Natural killer cell treated with Interleukin-12 subunit alpha and Interleukin-12 subunit beta and Interleukin-15 and Interleukin-18, amount 100 ng/mL, for 72 hours (primary cell): ENCODE data around the gene FHIT. TPM values are rescaled to one million over a fixed set of nuclear protein-coding genes. Genes with fewer than 3 reads are reported as not detected.
"Not testable (repeated sequence)": the region's sequence is repeated elsewhere in the genome, so short reads cannot be mapped to it uniquely, and the experiment has no call there.

ENCODE experiments used
- ATAC-seq, 2 donors: fragments of 150-1000 bp; cut with Tn5 transposase in 1 of 2; sonication (Bioruptor Pico), chemical (Tn5 transposase) in 1 of 2; 2 replicates each; pipeline ENCODE4 v1.10.0; 2021
- DNase-seq: peaks from one replicate; pipeline ENCODE4 v3.0.0; 2022; ENCODE audit warnings: low spot score
- H3K27ac Mint-ChIP-seq, 2 donors: 1 replicate in 1 of 2; 2 replicates in 1 of 2; pipeline ENCODE4 v1.8.0; 2022; ENCODE audit warnings: mixed read lengths in 2 of 2, mild to moderate bottlenecking in 1 of 2, moderate library complexity in 1 of 2
- H3K27me3 Mint-ChIP-seq, 2 donors: 1 replicate in 1 of 2; 2 replicates in 1 of 2; pipeline ENCODE4 v1.8.0; 2022; ENCODE audit warnings: mixed read lengths in 2 of 2
- H3K36me3 Mint-ChIP-seq: one replicate; pipeline ENCODE4 v1.8.0; 2022; ENCODE audit warnings: mixed read lengths
- H3K4me1 Mint-ChIP-seq, 2 donors: 1 replicate in 1 of 2; 2 replicates in 1 of 2; pipeline ENCODE4 v1.8.0; 2022; ENCODE audit warnings: low read depth in 2 of 2, mixed read lengths in 2 of 2, mild to moderate bottlenecking in 1 of 2
- H3K4me3 Mint-ChIP-seq: one replicate; pipeline ENCODE4 v1.8.0; 2022; ENCODE audit warnings: mixed read lengths
- H3K9me3 Mint-ChIP-seq: 2 replicates; pipeline ENCODE4 v1.8.0; 2022; ENCODE audit warnings: mixed read lengths
- total RNA-seq, 2 donors: library from RNA; stranded (reverse); gene quantifications; one replicate each; pipeline ENCODE4 v1.2.3, GENCODE V29; 2022

Gene FHIT
- total RNA-seq, 2 donors from 2014 or later, result 2.4 to 3.0 TPM

DNA sequence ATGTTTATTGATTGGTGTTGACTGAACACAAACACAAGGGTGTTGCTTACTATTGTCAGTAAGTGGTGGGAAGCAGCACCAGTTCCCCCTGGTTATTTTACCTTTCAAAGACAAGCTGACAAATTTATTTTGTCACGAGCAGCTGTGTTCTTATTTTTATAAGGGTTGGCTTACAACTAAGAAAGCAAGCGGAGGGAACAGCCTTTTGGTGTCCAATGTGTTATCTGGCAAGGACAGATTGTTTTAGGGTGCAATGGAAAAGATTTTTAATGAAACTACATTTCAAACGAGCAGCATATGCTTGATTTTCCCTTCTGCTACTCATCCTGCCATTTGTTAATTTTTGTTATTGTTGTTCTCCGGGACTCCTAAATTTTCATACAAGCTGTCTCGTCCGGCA, 1280.9 kb downstream of the FHIT start:
- Mint-ChIP-seq H3K9me3 (peaks cover 7% of the 10 kb centered on the region), H3K4me3 (no peak overlapping the region), H3K27me3 (no peaks in the 10 kb centered on the region), H3K36me3 (peaks cover 6% of the 10 kb centered on the region), H3K4me1 (no peaks in the 10 kb centered on the region), H3K27ac (no peak overlapping the region)
- DNase-seq (no peak), ATAC-seq (no peak)

DNA sequence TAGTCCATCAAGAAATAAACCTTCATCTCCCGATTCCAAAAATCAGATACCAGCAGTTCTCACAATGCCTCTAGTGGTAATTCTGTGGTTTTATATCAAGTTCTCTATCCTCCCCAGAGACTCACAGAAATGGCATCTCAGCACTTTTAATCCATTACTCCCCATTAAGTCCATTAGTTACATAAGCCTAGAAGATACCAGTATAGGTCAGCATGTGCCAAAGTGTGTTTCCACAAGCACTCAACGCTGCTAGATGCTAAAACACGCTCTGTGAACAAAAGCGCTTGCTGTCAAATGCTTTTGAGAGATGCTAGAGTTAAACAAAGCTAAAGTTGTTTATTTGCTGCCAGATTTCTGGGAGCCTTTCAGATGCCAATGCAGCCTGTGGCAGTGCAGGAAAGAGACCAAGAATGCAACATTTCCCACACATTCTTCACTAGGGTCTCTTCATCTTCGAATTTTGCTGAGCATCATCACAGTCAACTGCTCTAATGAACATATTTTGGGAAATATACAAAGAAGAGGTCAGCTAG, 1282.7 kb downstream of the FHIT start:
- peaks cover 6% of the 10 kb centered on the region for H3K36me3 Mint-ChIP-seq
- DNase-seq (no peak), ATAC-seq (no peak)
- H3K27ac Mint-ChIP-seq, result no peak overlapping the region
- peaks cover 7% of the 10 kb centered on the region for H3K9me3 Mint-ChIP-seq
- H3K27me3 Mint-ChIP-seq, result no peaks in the 10 kb centered on the region
- H3K4me1 Mint-ChIP-seq, result no peaks in the 10 kb centered on the region
- H3K4me3 Mint-ChIP-seq, result no peak overlapping the region

DNA sequence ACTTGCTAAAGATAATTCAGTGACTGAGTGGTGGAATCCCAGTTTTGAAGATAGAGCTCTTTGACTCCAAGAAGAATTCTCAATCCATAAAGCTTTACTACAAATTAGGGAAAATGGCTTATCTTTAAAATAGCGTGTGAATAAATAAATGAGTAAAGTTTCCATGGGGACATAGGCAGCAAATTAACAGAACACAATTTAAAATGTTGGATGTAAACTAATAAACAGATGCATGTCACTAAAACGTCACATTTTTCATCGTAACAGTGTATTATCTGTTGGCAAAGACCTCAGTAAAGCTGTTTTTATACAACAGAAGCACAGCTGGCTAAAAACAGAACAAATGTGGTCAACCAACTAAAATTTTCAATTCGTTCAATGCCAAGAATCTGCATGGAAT, 1287.6 kb downstream of the FHIT start:
- Mint-ChIP-seq H3K36me3 (no peaks in the 10 kb centered on the region), H3K4me3 (no peak overlapping the region), H3K27ac (no peak overlapping the region), H3K4me1 (peaks cover 0 to 11% of the 10 kb centered on the region in 2 donors), H3K27me3 (no peaks in the 10 kb centered on the region), H3K9me3 (peaks cover 6% of the 10 kb centered on the region)
- no peak for ATAC-seq
- no peak for DNase-seq

DNA sequence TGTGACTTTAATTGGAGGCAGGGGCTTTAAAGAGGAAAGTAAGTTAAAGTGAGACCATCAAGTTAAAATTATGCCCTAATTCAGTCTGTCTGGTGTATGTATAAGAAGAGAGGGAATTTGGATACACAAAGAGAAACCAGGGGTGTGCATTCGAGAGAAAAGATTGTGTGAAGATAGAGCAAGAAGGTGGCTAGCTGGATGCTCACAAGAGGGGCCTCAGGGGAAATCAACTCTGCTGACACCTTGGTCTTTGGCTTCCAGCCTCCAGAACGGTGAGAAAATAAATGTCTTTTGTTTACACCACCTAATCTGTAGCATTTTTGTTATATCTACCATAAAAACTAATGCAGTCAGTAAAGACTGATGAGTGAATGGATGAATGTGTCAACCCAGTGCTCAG, 1294.1 kb downstream of the FHIT start:
- Mint-ChIP-seq H3K9me3 (peaks cover 17% of the 10 kb centered on the region), H3K27ac (no peak overlapping the region), H3K4me1 (peaks cover 8 to 43% of the 10 kb centered on the region in 2 donors), H3K36me3 (peaks cover 6% of the 10 kb centered on the region), H3K4me3 (no peak overlapping the region), H3K27me3 (peaks cover 0 to 4% of the 10 kb centered on the region in 2 donors)
- ATAC-seq (no peak), DNase-seq (no peak)

DNA sequence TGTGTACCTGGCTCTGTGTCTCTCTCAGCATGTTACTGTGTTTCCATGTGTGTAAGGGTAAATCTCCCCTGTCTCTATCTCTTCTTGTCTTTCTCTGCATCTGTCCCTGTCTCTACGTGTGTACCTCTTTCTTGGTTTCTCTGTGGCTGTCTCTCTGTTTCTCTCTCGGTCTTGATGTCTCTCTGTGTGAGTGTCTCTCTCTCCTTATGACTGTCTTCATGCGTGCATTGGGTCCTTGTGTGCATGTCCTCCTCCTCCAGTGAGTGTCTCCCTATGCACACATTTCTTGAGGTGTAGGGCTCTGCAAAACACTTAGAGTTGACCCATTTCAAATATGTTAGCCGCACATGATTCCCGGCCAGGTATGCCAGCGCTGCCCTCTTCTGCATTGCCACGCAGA, 1298.1 kb downstream of the FHIT start:
- peaks cover 14% of the 10 kb centered on the region for H3K9me3 Mint-ChIP-seq

DNA sequence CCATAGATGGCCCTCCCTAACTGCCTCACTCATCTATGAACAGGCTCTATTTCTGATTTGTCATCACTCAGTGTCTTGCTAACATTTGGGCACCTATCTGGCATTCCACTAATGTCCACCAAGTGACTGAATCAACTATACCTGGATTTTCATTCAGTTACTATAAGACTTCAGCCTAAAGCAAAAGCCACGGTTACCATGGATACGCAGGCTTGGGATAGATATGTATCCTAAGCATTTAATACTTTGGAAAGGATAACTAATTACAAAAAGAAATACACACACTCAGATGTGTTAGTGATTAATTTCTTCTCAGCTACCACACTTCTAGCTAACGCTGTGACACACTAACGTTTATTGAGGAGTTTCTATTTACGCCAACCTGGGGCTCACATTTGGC, 1301.9 kb downstream of the FHIT start:
- Mint-ChIP-seq H3K4me1 (peaks cover 0 to 13% of the 10 kb centered on the region in 2 donors), H3K9me3 (peaks cover 7% of the 10 kb centered on the region), H3K36me3 (peaks cover 4% of the 10 kb centered on the region), H3K4me3 (no peak overlapping the region), H3K27me3 (peaks cover 0 to 9% of the 10 kb centered on the region in 2 donors), H3K27ac (no peak overlapping the region)
- ATAC-seq (no peak), DNase-seq (no peak)

More for the DNA sequence above, 1298.1 kb downstream of the FHIT start:
- DNase-seq (no peak), ATAC-seq (no peak)
- peaks cover 8 to 31% of the 10 kb centered on the region in 2 donors for H3K4me1 Mint-ChIP-seq
- no peak overlapping the region for H3K4me3 Mint-ChIP-seq
- no peak overlapping the region for H3K27ac Mint-ChIP-seq
- peaks cover 0 to 9% of the 10 kb centered on the region in 2 donors for H3K27me3 Mint-ChIP-seq
- H3K36me3 Mint-ChIP-seq, result peaks cover 11% of the 10 kb centered on the region

DNA sequence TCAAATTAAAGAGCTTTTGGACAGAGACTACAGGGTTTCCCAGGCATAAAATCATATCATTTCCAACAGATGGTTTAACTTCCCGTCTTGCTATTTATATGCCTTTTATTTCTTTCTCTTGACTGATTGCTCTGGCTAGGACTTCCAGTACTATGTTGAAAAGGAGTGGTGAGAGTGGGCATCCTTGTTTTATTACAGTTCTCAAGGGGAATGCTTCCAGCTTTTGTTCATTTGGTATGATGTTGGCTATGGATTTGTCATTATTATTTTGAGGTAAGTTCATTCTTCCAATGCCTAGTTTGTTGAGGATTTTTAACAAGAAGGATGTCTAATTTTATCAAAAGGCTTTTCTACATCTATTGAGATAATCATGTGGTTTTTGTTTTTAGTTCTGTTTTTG, 1304.9 kb downstream of the FHIT start:
- Mint-ChIP-seq H3K27me3 (peaks cover 0 to 5% of the 10 kb centered on the region in 2 donors), H3K36me3 (no peaks in the 10 kb centered on the region), H3K9me3 (peaks cover 3% of the 10 kb centered on the region), H3K4me3 (no peak overlapping the region), H3K4me1 (peaks cover 2 to 14% of the 10 kb centered on the region in 2 donors), H3K27ac (no peak overlapping the region)
- ATAC-seq (no peak), DNase-seq (no peak)

DNA sequence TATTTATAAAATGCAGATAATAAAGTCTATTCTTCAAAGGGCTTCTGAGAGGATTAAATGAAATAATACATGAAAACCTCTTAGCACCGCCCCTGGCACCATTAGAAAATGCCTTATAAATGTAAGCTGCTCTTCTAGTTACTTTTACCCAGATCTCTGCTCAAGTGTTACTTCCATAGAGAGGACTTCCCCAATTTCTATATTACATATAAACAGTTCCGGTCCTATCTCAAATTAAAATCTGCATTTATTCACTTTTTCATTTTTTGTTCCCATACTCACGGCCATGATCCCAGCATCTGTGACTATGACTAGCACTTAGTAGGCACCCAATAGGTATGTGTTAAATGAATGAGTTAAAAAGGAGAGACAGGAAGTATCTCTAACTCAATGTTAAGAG, 1310.5 kb downstream of the FHIT start:
- no peak for ATAC-seq
- H3K9me3 Mint-ChIP-seq, result peaks cover 3% of the 10 kb centered on the region
- no peaks in the 10 kb centered on the region for H3K36me3 Mint-ChIP-seq
- peaks cover 9 to 22% of the 10 kb centered on the region in 2 donors for H3K4me1 Mint-ChIP-seq
- no peaks in the 10 kb centered on the region for H3K27me3 Mint-ChIP-seq
- DNase-seq, result no peak
- H3K27ac Mint-ChIP-seq, result no peak overlapping the region
- no peak overlapping the region for H3K4me3 Mint-ChIP-seq

DNA sequence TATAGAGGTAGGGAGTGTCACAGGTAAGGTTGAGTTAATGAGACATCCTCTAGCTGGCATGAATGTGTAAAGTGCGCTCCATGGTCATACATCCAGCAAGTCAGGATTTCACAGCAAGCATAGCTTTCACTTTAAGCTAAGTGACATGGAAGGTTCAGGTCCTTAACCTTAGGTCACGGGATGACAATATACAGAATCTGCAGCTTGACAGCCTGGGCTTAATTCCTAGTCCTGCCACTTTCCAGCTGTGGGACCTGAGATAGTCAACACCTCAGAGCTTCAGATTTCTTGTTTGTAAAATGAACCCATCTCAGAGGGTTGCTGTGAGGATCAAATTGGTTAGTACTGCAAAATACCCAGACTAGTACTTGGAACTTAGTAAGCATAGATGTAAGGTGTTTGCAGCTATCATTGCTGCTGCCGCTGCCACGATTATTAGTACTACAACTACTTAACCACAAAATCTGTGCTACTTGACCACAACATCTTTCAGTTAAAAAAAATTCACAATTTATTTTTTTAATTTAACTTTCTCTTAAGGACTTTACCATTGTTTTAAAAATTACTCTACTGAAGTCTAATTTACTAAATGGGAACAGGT, 1311.3 kb downstream of the FHIT start:
- Mint-ChIP-seq H3K4me1 (peaks cover 9 to 26% of the 10 kb centered on the region in 2 donors), H3K27ac (no peak overlapping the region), H3K9me3 (peaks cover 3% of the 10 kb centered on the region), H3K36me3 (no peaks in the 10 kb centered on the region), H3K27me3 (no peaks in the 10 kb centered on the region), H3K4me3 (no peak overlapping the region)
- ATAC-seq, result no peak
- no peak for DNase-seq

DNA sequence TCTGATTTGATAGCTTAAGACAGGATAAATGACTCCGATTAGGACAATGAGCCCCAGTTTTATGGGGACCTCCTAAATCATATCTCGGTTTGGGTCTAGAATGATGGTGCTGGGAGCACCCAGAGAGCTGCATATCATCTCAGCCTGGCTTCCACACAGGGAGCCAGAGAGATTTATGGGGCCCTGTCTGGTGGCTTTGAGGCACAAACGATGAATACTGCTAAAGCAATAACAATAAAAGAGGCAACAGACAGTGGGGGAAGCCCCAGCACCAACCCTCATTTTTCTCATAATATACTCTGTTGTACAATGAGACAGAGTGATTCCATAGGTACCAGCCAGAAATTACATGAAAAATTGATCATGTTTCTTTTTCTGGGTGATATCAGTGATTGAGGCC, 1312.4 kb downstream of the FHIT start:
- no peaks in the 10 kb centered on the region for H3K27me3 Mint-ChIP-seq
- H3K9me3 Mint-ChIP-seq, result peaks cover 7% of the 10 kb centered on the region
- no peaks in the 10 kb centered on the region for H3K36me3 Mint-ChIP-seq
- ATAC-seq (no peak), DNase-seq (no peak)
- no peak overlapping the region for H3K4me3 Mint-ChIP-seq
- no peak overlapping the region for H3K27ac Mint-ChIP-seq
- peaks cover 9 to 32% of the 10 kb centered on the region in 2 donors for H3K4me1 Mint-ChIP-seq

DNA sequence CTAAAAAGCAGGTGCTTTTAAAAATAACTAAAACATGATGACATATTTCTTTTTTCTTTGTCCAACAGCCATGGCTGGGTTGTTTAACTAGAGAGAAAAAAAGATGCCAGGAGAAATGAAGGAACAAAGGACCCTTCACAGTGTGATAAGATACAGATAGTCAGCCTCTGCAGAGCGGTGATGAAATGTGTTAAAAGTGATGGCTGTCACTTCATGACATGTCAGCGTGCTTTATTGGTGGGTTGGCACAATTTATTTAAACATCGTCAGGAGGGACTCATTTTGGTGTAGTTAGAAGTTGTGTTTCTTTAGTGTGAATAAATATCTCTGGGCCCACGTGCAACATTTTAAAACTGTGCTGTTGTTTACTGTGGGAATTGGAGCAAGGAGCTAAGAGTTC, 1314.1 kb downstream of the FHIT start:
- no peak for DNase-seq
- Mint-ChIP-seq H3K27me3 (no peaks in the 10 kb centered on the region), H3K4me3 (no peak overlapping the region), H3K9me3 (peaks cover 6% of the 10 kb centered on the region), H3K27ac (no peak overlapping the region), H3K4me1 (peaks cover 9 to 29% of the 10 kb centered on the region in 2 donors), H3K36me3 (no peaks in the 10 kb centered on the region)
- ATAC-seq, result no peak

DNA sequence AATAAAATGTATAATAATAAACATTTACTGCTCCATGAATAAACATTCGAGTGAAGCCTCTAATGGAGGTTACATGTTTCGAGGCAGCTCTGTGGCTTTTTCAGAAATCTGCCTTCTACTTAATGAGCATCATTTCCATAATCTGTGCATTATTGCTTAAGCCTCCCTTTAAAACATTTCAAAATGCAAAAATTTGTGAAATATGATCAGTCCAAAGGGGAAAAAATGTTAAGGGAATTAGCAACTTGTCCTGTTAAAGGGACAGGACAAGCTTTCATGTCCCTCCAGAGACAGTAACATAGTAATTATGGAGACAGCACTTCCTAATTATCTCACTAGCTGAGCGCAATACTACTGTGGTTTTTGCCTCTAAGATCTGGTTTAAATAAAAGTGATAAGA, 1314.8 kb downstream of the FHIT start:
- Mint-ChIP-seq H3K4me1 (peaks cover 8 to 22% of the 10 kb centered on the region in 2 donors), H3K36me3 (no peaks in the 10 kb centered on the region), H3K4me3 (no peak overlapping the region), H3K27ac (no peak overlapping the region), H3K9me3 (peaks cover 4% of the 10 kb centered on the region), H3K27me3 (no peaks in the 10 kb centered on the region)
- DNase-seq (no peak), ATAC-seq (no peak)

DNA sequence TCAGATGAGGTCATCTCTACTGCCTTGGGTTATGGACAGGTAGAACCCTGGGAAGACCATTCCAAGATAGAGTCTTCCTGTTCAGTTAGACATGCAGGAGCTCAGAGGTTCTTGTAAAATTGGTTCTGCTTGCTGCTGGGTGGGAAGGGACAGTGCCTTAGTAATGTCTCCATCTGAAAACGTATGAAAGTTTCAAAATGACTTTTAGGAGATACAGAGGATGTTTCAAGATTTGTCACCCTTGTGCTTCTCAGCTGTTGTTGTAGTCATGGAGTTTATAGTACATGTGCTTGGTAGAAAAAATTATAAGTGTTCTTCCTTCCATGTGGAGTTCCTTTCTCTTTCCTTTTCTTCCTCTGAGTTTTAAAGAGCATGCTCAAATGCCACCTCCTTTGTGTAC, 1316.2 kb downstream of the FHIT start:
- H3K4me3 Mint-ChIP-seq, result peak overlapping the region; percentile 19
- no peak overlapping the region for H3K27ac Mint-ChIP-seq
- H3K4me1 Mint-ChIP-seq, result peaks cover 0 to 10% of the 10 kb centered on the region in 2 donors
- ATAC-seq, result peak; percentile 61 to 86
- DNase-seq, result no peak
- H3K9me3 Mint-ChIP-seq, result peaks cover 4% of the 10 kb centered on the region
- no peaks in the 10 kb centered on the region for H3K27me3 Mint-ChIP-seq
- H3K36me3 Mint-ChIP-seq, result no peaks in the 10 kb centered on the region

DNA sequence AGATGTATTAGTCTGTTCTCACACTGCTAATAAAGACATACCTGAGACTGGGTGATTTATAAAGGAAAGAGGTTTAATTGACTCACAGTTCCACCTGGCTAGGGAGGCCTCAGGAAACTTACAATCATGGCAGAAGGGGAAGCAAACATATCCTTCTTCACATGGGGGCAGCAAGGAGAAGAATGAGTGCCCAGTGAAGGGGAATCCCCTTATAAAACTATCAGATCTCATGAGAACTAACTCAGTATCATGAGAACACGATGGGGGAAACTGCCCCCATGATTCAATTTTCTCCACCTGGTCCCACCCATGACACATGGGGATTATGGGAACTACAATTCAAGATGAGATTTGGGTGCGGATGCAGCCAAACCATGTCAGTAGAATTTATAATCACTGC, 1316.7 kb downstream of the FHIT start:
- H3K9me3 Mint-ChIP-seq, H3K27me3 Mint-ChIP-seq, DNase-seq, H3K36me3 Mint-ChIP-seq, ATAC-seq, H3K27ac Mint-ChIP-seq: not testable (repeated sequence)
- Mint-ChIP-seq H3K4me3 (peak overlapping the region; percentile 19), H3K4me1 (peaks cover 0 to 10% of the 10 kb centered on the region in 2 donors)

DNA sequence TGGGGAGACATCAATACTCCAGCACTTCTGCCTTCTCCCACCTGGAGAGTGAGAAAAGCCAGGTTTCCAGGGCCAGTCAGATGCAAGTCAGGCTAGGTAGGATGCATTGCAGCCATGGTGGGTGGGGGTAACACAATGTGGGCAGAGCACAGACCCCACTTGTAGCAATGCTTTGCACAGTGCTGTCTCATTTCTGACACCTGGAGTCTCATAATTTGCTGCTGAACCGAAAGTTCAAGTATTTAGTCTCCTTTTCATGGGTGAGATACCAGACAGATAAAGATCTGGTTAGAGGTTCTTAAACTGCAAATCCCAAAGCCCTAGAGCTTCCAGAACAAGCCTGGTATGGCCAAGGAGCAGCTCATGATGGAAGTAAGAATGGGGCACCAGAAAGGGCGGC, 1321.1 kb downstream of the FHIT start:
- peaks cover 0 to 8% of the 10 kb centered on the region in 2 donors for H3K4me1 Mint-ChIP-seq
- no peak overlapping the region for H3K4me3 Mint-ChIP-seq
- H3K36me3 Mint-ChIP-seq, result no peaks in the 10 kb centered on the region
- peaks cover 4% of the 10 kb centered on the region for H3K9me3 Mint-ChIP-seq
- no peaks in the 10 kb centered on the region for H3K27me3 Mint-ChIP-seq
- DNase-seq (no peak), ATAC-seq (no peak)
- H3K27ac Mint-ChIP-seq, result no peak overlapping the region
